H9 (cell line): ENCODE results near the gene IL31. TPM values are rescaled to one million over a fixed set of nuclear protein-coding genes. Genes with fewer than 3 reads are reported as not detected.
A peak's percentile ranks its signal among the peaks of the same experiment; 100 is the strongest.

ENCODE experiments used
- DNase-seq: peaks from one replicate; pipeline ENCODE4 v3.0.0-alpha.2; 2017
- H2AFZ ChIP-seq: one replicate; pipeline ENCODE4 v1.6.1; 2013; ENCODE audit warnings: mild to moderate bottlenecking, low read length, control low read depth, moderate library complexity
- H2AK5ac ChIP-seq: 2 replicates; pipeline ENCODE4 v1.6.1; 2013; ENCODE audit warnings: low read length, control low read depth, mixed read lengths; ENCODE audit not compliant: insufficient read length
- H2BK120ac ChIP-seq: one replicate; pipeline ENCODE4 v1.6.1; 2013; ENCODE audit warnings: low read depth, mild to moderate bottlenecking, low read length, control low read depth, inconsistent platforms; ENCODE audit not compliant: poor library complexity, severe bottlenecking
- H2BK12ac ChIP-seq: 2 replicates; pipeline ENCODE4 v1.6.1; 2013; ENCODE audit warnings: low read length, control low read depth, mixed read lengths, low read depth; ENCODE audit not compliant: insufficient read length
- H2BK15ac ChIP-seq: 2 replicates; pipeline ENCODE4 v1.6.1; 2013; ENCODE audit warnings: low read depth, low read length, control low read depth
- H2BK20ac ChIP-seq: one replicate; pipeline ENCODE4 v1.6.1; 2013; ENCODE audit warnings: low read depth, mild to moderate bottlenecking, low read length, control low read depth, inconsistent platforms; ENCODE audit not compliant: poor library complexity, severe bottlenecking
- H2BK5ac ChIP-seq: 2 replicates; pipeline ENCODE4 v1.6.1; 2013; ENCODE audit warnings: low read length, control low read depth, mixed read lengths; ENCODE audit not compliant: insufficient read length
- H3K14ac ChIP-seq: 2 replicates; pipeline ENCODE4 v1.6.1; 2013; ENCODE audit warnings: low read length, control low read depth; ENCODE audit not compliant: insufficient read depth
- H3K18ac ChIP-seq: 2 replicates; pipeline ENCODE4 v1.6.1; 2013; ENCODE audit warnings: low read depth, mild to moderate bottlenecking, mixed read lengths, low read length, control low read depth; ENCODE audit not compliant: insufficient read length
- H3K23ac ChIP-seq: 2 replicates; pipeline ENCODE4 v1.6.1; 2013; ENCODE audit warnings: low read length, control low read depth, mixed read lengths, low read depth; ENCODE audit not compliant: insufficient read length
- H3K23me2 ChIP-seq: 2 replicates; pipeline ENCODE4 v1.6.1; 2013; ENCODE audit warnings: low read depth, mild to moderate bottlenecking, mixed read lengths, low read length, control low read depth; ENCODE audit not compliant: insufficient read length, poor library complexity, severe bottlenecking
- H3K27ac ChIP-seq: 2 replicates; pipeline ENCODE4 v1.5.1; 2013; ENCODE audit warnings: low read length, control low read depth, mixed read lengths, low read depth; ENCODE audit not compliant: insufficient read length
- H3K27me3 ChIP-seq: 2 replicates; pipeline ENCODE4 v1.6.1; 2013; ENCODE audit warnings: low read length, control low read depth, inconsistent platforms; ENCODE audit not compliant: insufficient read depth
- H3K4ac ChIP-seq: 2 replicates; pipeline ENCODE4 v1.6.1; 2013; ENCODE audit warnings: low read depth, mild to moderate bottlenecking, control low read depth, inconsistent platforms, low read length, moderate library complexity
- H3K4me1 ChIP-seq: 2 replicates; pipeline ENCODE4 v1.6.1; 2013; ENCODE audit warnings: low read length, control low read depth, inconsistent platforms; ENCODE audit not compliant: insufficient read depth
- H3K4me2 ChIP-seq: 2 replicates; pipeline ENCODE4 v1.6.1; 2013; ENCODE audit warnings: low read length, control low read depth, mixed read lengths; ENCODE audit not compliant: insufficient read length, insufficient read depth
- H3K56ac ChIP-seq: 2 replicates; pipeline ENCODE4 v1.6.1; 2013; ENCODE audit warnings: low read depth, mild to moderate bottlenecking, mixed read lengths, low read length, control low read depth; ENCODE audit not compliant: insufficient read length
- H3K79me1 ChIP-seq: 2 replicates; pipeline ENCODE4 v1.6.1; 2013; ENCODE audit warnings: low read depth, mild to moderate bottlenecking, moderate library complexity, low read length, control low read depth, inconsistent platforms; ENCODE audit not compliant: insufficient read depth, poor library complexity, severe bottlenecking
- H3K79me2 ChIP-seq: 2 replicates; pipeline ENCODE4 v1.6.1; 2013; ENCODE audit warnings: low read length, control low read depth, inconsistent platforms; ENCODE audit not compliant: insufficient read depth
- H3K9ac ChIP-seq: 2 replicates; pipeline ENCODE4 v1.6.1; 2013; ENCODE audit warnings: low read length, control low read depth, mixed read lengths; ENCODE audit not compliant: insufficient read length; ENCODE audit errors: extremely low read depth
- H3K9me3 ChIP-seq: one replicate; pipeline ENCODE4 v1.6.1; 2013; ENCODE audit warnings: low read depth, low read length, inconsistent platforms; ENCODE audit not compliant: control insufficient read depth
- H3T11ph ChIP-seq: one replicate; pipeline ENCODE4 v1.6.1; 2013; ENCODE audit warnings: mild to moderate bottlenecking, low read length, control low read depth, inconsistent platforms
- H4K20me1 ChIP-seq: one replicate; pipeline ENCODE4 v1.6.1; 2013; ENCODE audit not compliant: control insufficient read depth, insufficient read length, insufficient read depth
- H4K5ac ChIP-seq: 2 replicates; pipeline ENCODE4 v1.6.1; 2013; ENCODE audit warnings: low read depth, mild to moderate bottlenecking, mixed read lengths, low read length, control low read depth; ENCODE audit not compliant: insufficient read length
- H4K8ac ChIP-seq: replicated peaks from 2 replicates; pipeline ENCODE4 v1.6.1; 2013; ENCODE audit warnings: low read length, control low read depth, mixed read lengths, low read depth; ENCODE audit not compliant: insufficient read length
- H4K91ac ChIP-seq: 2 replicates; pipeline ENCODE4 v1.6.1; 2013; ENCODE audit warnings: low read depth, mild to moderate bottlenecking, moderate library complexity, mixed read lengths, low read length, control low read depth; ENCODE audit not compliant: insufficient read length
- H3K27ac Mint-ChIP-seq, 3 experiments: 2 replicates in 2 of 3; 3 replicates in 1 of 3; pipeline ENCODE4 v1.8.0; 2020 to 2021; ENCODE audit warnings: mixed read lengths in 3 of 3, mild to moderate bottlenecking in 1 of 3, moderate library complexity in 1 of 3
- H3K27me3 Mint-ChIP-seq: 2 replicates; pipeline ENCODE4 v1.8.0; 2021; ENCODE audit warnings: low read depth, mild to moderate bottlenecking, moderate library complexity, mixed read lengths
- H3K36me3 Mint-ChIP-seq, 3 experiments: 2 replicates in 2 of 3; 3 replicates in 1 of 3; pipeline ENCODE4 v1.8.0; 2020 to 2021; ENCODE audit warnings: low read depth in 3 of 3, mixed read lengths in 3 of 3; ENCODE audit not compliant: insufficient read depth in 1 of 3
- H3K4me1 Mint-ChIP-seq, 2 experiments: 2 replicates each; pipeline ENCODE4 v1.8.0; 2020; ENCODE audit warnings: mixed read lengths in 2 of 2
- H3K4me3 Mint-ChIP-seq, 2 experiments: 2 replicates in 1 of 2; 3 replicates in 1 of 2; pipeline ENCODE4 v1.8.0; 2020 to 2021; ENCODE audit warnings: mild to moderate bottlenecking in 2 of 2, mixed read lengths in 2 of 2, moderate library complexity in 1 of 2
- H3K9me3 Mint-ChIP-seq, 2 experiments: 2 replicates in 1 of 2; 3 replicates in 1 of 2; pipeline ENCODE4 v1.8.0; 2020; ENCODE audit warnings: mild to moderate bottlenecking in 2 of 2, mixed read lengths in 2 of 2, moderate library complexity in 1 of 2
- WGBS: extraction: QIAGEN DNeasy Blood & Tissue Kit; methylation state at CpG from one replicate; pipeline ENCODE4 v1.1.7; 2013; ENCODE audit warnings: missing lambda C conversion rate, low lambda C conversion rate, mixed read lengths; ENCODE audit not compliant: insufficient read length; ENCODE audit errors: extremely low coverage; 5-methylcytosine and 5-hydroxymethylcytosine counted together
- total RNA-seq: library from RNA; stranded (reverse); gene quantifications from 2 replicates; pipeline ENCODE4 v1.2.1, GENCODE V29; 2021
- TF ChIP-seq, protein P1 (sequence below): fragments of 200-600 bp; sonication (generic); conservative IDR thresholded peaks from 3 replicates; pipeline ENCODE4 v1.8.0; 2021; ENCODE audit warnings: antibody characterized with exemption, mild to moderate bottlenecking

IL31 gene
- total RNA-seq, 1 experiment from 2014 or later: not detected

DNA sequence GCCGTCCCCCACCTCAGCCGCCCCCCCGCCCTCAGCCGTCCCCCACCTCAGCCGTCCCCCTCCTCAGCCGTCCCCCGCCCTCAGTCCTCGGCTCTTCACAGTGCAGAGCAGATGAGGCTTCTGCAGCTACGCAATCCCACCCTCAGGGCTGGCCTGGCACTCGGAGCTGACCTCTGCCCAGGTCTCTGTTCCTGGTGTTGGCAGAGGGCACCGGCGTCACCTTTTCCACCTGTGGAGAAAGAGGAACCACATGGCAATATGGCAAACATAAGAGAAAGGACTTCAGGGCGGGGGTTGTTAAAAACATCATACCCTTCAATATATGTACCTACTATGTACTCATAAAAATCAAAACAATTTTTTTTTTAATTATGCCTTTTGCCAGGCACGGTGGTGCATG, 49.7 kb downstream of the IL31 start:
- H3T11ph ChIP-seq: no peak overlapping the region
- no peaks in the 10 kb centered on the region for H3K79me1 ChIP-seq
- H3K23me2 ChIP-seq: no peaks in the 10 kb centered on the region
- no peak overlapping the region for H2AFZ ChIP-seq
- H3K56ac ChIP-seq: no peak overlapping the region
- WGBS: no CpG with 5 or more reads among the region's 14 CpGs
- Mint-ChIP-seq H3K9me3 (no peaks in the 10 kb centered on the region), H3K27me3 (no peaks in the 10 kb centered on the region), H3K36me3 (peaks cover 0 to 12% (median 5%) of the 10 kb centered on the region in 3 experiments; a peak in 5 of 7 replicates), H3K27ac (peak overlapping the region in 1 of 3 experiments; percentile 85; a peak in 1 of 7 replicates), H3K4me1 (peaks cover 19 to 20% of the 10 kb centered on the region in 2 experiments), H3K4me3 (no peak overlapping the region)
- no peak overlapping the region for H2AK5ac ChIP-seq
- H3K18ac ChIP-seq: no peak overlapping the region
- no peak overlapping the region for H2BK120ac ChIP-seq
- no peaks in the 10 kb centered on the region; the same call in 1 of the 2 replicates for H3K79me2 ChIP-seq
- H3K9me3 ChIP-seq: no peaks in the 10 kb centered on the region
- H3K9ac ChIP-seq: no peak overlapping the region
- H3K4me1 ChIP-seq: 0 out of 2 replicates have a peak, but pooled peaks cover 4% of the 10 kb centered on the region
- DNase-seq: no peak
- no peak overlapping the region for H2BK20ac ChIP-seq
- no peaks in the 10 kb centered on the region for H3K27me3 ChIP-seq
- H4K20me1 ChIP-seq: no peaks in the 10 kb centered on the region
- no peak overlapping the region for H4K8ac ChIP-seq
- H4K91ac ChIP-seq: no peak overlapping the region
- H3K23ac ChIP-seq: no peak overlapping the region
- H3K27ac ChIP-seq: no peak overlapping the region
- TF ChIP-seq, protein P1, sequence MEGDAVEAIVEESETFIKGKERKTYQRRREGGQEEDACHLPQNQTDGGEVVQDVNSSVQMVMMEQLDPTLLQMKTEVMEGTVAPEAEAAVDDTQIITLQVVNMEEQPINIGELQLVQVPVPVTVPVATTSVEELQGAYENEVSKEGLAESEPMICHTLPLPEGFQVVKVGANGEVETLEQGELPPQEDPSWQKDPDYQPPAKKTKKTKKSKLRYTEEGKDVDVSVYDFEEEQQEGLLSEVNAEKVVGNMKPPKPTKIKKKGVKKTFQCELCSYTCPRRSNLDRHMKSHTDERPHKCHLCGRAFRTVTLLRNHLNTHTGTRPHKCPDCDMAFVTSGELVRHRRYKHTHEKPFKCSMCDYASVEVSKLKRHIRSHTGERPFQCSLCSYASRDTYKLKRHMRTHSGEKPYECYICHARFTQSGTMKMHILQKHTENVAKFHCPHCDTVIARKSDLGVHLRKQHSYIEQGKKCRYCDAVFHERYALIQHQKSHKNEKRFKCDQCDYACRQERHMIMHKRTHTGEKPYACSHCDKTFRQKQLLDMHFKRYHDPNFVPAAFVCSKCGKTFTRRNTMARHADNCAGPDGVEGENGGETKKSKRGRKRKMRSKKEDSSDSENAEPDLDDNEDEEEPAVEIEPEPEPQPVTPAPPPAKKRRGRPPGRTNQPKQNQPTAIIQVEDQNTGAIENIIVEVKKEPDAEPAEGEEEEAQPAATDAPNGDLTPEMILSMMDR: no peak
- H3K14ac ChIP-seq: no peak overlapping the region
- no peak overlapping the region for H3K4me2 ChIP-seq
- no peak overlapping the region for H2BK12ac ChIP-seq
- no peak overlapping the region for H3K4ac ChIP-seq
- H4K5ac ChIP-seq: no peak overlapping the region
- H2BK5ac ChIP-seq: no peak overlapping the region
- no peak overlapping the region for H2BK15ac ChIP-seq
